GM12874 (cell line): ENCODE results near the gene POU6F2.

ENCODE experiments used
- CTCF ChIP-seq: IDR thresholded peaks from 2 replicates; pipeline ENCODE4 v1.5.1; 2011; ENCODE audit warnings: low read depth, mild to moderate bottlenecking, control low read depth, low read length, moderate library complexity; ENCODE audit not compliant: insufficient read depth

POU6F2 gene

GRCh38 chr7:39144420-39144819 lies 166.7 kb downstream of the POU6F2 start:
- no peak for TF ChIP-seq CTCF

GRCh38 chr7:39145283-39145682 lies 167.6 kb downstream of the POU6F2 start:
- no peak for TF ChIP-seq CTCF

GRCh38 chr7:39145935-39146334 lies 168.2 kb downstream of the POU6F2 start:
- TF ChIP-seq CTCF = no peak

- no peak for TF ChIP-seq CTCF
Measured at GRCh38 chr7:39152701-39153100, 175.0 kb downstream of the POU6F2 start.

- no peak for TF ChIP-seq CTCF
Measured at GRCh38 chr7:39153113-39153512, 175.4 kb downstream of the POU6F2 start.

GRCh38 chr7:39153647-39154046 lies 175.9 kb downstream of the POU6F2 start:
- TF ChIP-seq CTCF = no peak

- TF ChIP-seq CTCF = no peak
Measured at GRCh38 chr7:39154815-39155214, 177.1 kb downstream of the POU6F2 start.

GRCh38 chr7:39158367-39158766 lies 180.7 kb downstream of the POU6F2 start:
- no peak for TF ChIP-seq CTCF
